ENCODE results near the gene SEC24C. TPM values are rescaled to one million over a fixed set of nuclear protein-coding genes. Genes with fewer than 3 reads are reported as not detected.

The SEC24C gene
- polyA plus RNA-seq, 1 of the 3 experiments (the other 2 are of a cell fraction), result 73.6 TPM

- ChIA-PET CTCF (interaction anchor here (0.6 to 1.8 kb wide), 2 partner anchors 12 to 360 kb away, joined by 3 to 8 read pairs; partner anchors contain the start of gene ZSWIM8), POLR2A (interaction anchor here (1.6 to 2.6 kb wide), 2 partner anchors 12 kb away, joined by 4 to 13 read pairs; partner anchors contain the start of gene ZSWIM8)
- H3K9ac ChIP-seq, result no peak overlapping the region
- TF ChIP-seq TCF12 (IDR thresholded peaks at IDR 0.05) (no peak), YY1 (IDR thresholded peaks at IDR 0.05; ENCODE audit: low read depth) (no peak), NFIC (IDR thresholded peaks at IDR 0.05; ENCODE audit: borderline replicate concordance) (no peak), IRF3 (IDR thresholded peaks at IDR 0.05; ENCODE audit: low read depth, low read length) (no peak), REST (IDR thresholded peaks at IDR 0.05; ENCODE audit: low read depth, low read length) (no peak), GABPA (IDR thresholded peaks at IDR 0.05; ENCODE audit: low read depth) (no peak), JUND (IDR thresholded peaks at IDR 0.05) (no peak), USF1 (IDR thresholded peaks at IDR 0.05; ENCODE audit: borderline replicate concordance, low read depth) (no peak), USF2 (IDR thresholded peaks at IDR 0.05; ENCODE audit: borderline replicate concordance, low read depth, low read length) (no peak), GATA2 (CRISPR knock-in tag; IDR thresholded peaks at IDR 0.05) (no peak), SMC3 (IDR thresholded peaks at IDR 0.05; ENCODE audit: low read depth, low read length) (no peak), SIN3A (IDR thresholded peaks at IDR 0.05; ENCODE audit: borderline replicate concordance, low read depth, low read length) (no peak), EZH2phosphoT487 (IDR thresholded peaks at IDR 0.05; ENCODE audit: borderline replicate concordance, low read depth) (no peak), MXI1 (IDR thresholded peaks at IDR 0.05; ENCODE audit: low read depth, low read length) (no peak), TAF1 (IDR thresholded peaks at IDR 0.05; ENCODE audit: borderline replicate concordance, low read depth, low read length) (no peak)
- no peak overlapping the region for H3K27ac ChIP-seq (ENCODE audit: low read depth in 2 of 2, low read length in 1 of 2)
- no peak overlapping the region for H3K4me3 ChIP-seq (ENCODE audit: low read depth in 2 of 2, low read length in 1 of 2)
- no peaks in the 10 kb centered on the region for H3K9me2 ChIP-seq
- no peaks in the 10 kb centered on the region for H3K79me2 ChIP-seq (ENCODE audit: insufficient read depth)
- H3F3A ChIP-seq (replicated peaks; ENCODE audit: insufficient read depth), result peaks cover 23% of the 10 kb centered on the region
- peaks cover 46 to 84% of the 10 kb centered on the region in 2 experiments for H3K36me3 ChIP-seq (replicated peaks in 1 of 2; ENCODE audit: control insufficient read depth in 1 of 2, insufficient read depth in 2 of 2, low read length in 1 of 2)
- H4K20me1 ChIP-seq (ENCODE audit: insufficient read depth), result no peaks in the 10 kb centered on the region
- H3K4me2 ChIP-seq, result no peak overlapping the region
- H3K27me3 ChIP-seq (ENCODE audit: insufficient read depth), result no peaks in the 10 kb centered on the region
- 97% methylated on average over 5 of the region's 6 CpGs for WGBS (ENCODE audit: low lambda C conversion rate)
- H3K4me1 ChIP-seq (ENCODE audit: control insufficient read depth in 1 of 2, insufficient read depth in 2 of 2, low read depth in 1 of 2, low read length in 1 of 2), result no peaks in the 10 kb centered on the region
- DNase-seq, result no peak
- no peaks in the 10 kb centered on the region for H3K9me3 ChIP-seq
- no peak overlapping the region for H2AFZ ChIP-seq (ENCODE audit: low read depth)
These were observed 53.9 kb downstream of the SEC24C start for GRCh38 chr10:73798087-73798486.
